ENCODE data around the gene EMILIN2.

GRCh38 chr18:2882201-2882600, 35.4 kb downstream of the EMILIN2 start:
- TF ChIP-seq CTCF (IDR thresholded peaks at IDR 0.05; ENCODE audit: insufficient read depth, low read length) (no peak), POLR2AphosphoS5 (IDR thresholded peaks at IDR 0.05; ENCODE audit: low read depth) (no peak), SPI1 (IDR thresholded peaks at IDR 0.05; ENCODE audit: borderline replicate concordance, low read depth) (no peak), REST (IDR thresholded peaks at IDR 0.05; ENCODE audit: insufficient replicate concordance, low read depth) (no peak), GABPA (IDR thresholded peaks at IDR 0.05; ENCODE audit: low read depth) (no peak)

Measured in HL-60 (cell line).